GM23338 (cell line): ENCODE measurements around the gene LGI1. TPM values are rescaled to one million over a fixed set of nuclear protein-coding genes. Genes with fewer than 3 reads are reported as not detected.

Experiments used
- ATAC-seq: fragments of 200-7000 bp; cut with Tn5 transposase; 3 replicates; pipeline ENCODE4 v1.9.1; 2020
- DNase-seq: peaks from one replicate; pipeline ENCODE4 v3.0.0-alpha.2; 2015; ENCODE audit warnings: low spot score
- H2AFZ ChIP-seq: fragments of 200-600 bp; sonication (generic); 2 replicates; pipeline ENCODE4 v1.8.0; 2016; ENCODE audit warnings: antibody characterized with exemption, mild to moderate bottlenecking, moderate library complexity
- H3F3A ChIP-seq: fragments of 200-600 bp; sonication (generic); replicated peaks from 2 replicates; pipeline ENCODE4 v1.8.0; 2017; ENCODE audit warnings: antibody characterized with exemption, mixed run types, low read depth
- H3K27ac ChIP-seq: fragments of 200-600 bp; sonication (generic); 2 replicates; pipeline ENCODE4 v1.6.1; 2016; ENCODE audit warnings: low read depth
- H3K27me3 ChIP-seq: fragments of 200-600 bp; sonication (generic); 2 replicates; pipeline ENCODE4 v1.8.0; 2016; ENCODE audit warnings: mild to moderate bottlenecking, mixed run types, moderate library complexity; ENCODE audit not compliant: insufficient read depth
- H3K36me3 ChIP-seq: fragments of 200-600 bp; sonication (generic); 2 replicates; pipeline ENCODE4 v1.8.0; 2016; ENCODE audit warnings: mild to moderate bottlenecking; ENCODE audit not compliant: insufficient read depth
- H3K4me1 ChIP-seq: fragments of 200-600 bp; sonication (generic); 2 replicates; pipeline ENCODE4 v1.8.0; 2016; ENCODE audit warnings: mild to moderate bottlenecking, moderate library complexity; ENCODE audit not compliant: insufficient read depth
- H3K4me2 ChIP-seq: fragments of 200-600 bp; sonication (generic); 2 replicates; pipeline ENCODE4 v1.7.1; 2017; ENCODE audit warnings: mixed run types
- H3K4me3 ChIP-seq: fragments of 200-600 bp; sonication (generic); 2 replicates; pipeline ENCODE4 v1.6.1; 2016; ENCODE audit warnings: mixed run types
- H3K79me2 ChIP-seq: fragments of 200-600 bp; sonication (generic); replicated peaks from 2 replicates; pipeline ENCODE4 v1.8.0; 2017; ENCODE audit warnings: mild to moderate bottlenecking; ENCODE audit not compliant: insufficient read depth
- H3K9me2 ChIP-seq: fragments of 200-600 bp; sonication (generic); 2 replicates; pipeline ENCODE4 v1.8.0; 2017; ENCODE audit not compliant: insufficient read depth
- H4K20me1 ChIP-seq: fragments of 200-600 bp; sonication (generic); replicated peaks from 2 replicates; pipeline ENCODE4 v1.8.0; 2017; ENCODE audit warnings: mild to moderate bottlenecking; ENCODE audit not compliant: insufficient read depth
- H3K27ac Mint-ChIP-seq: 2 replicates; pipeline ENCODE4 v1.8.0; 2020; ENCODE audit warnings: inconsistent platforms, mild to moderate bottlenecking, moderate library complexity, mixed read lengths
- H3K27me3 Mint-ChIP-seq: 3 replicates; pipeline ENCODE4 v1.8.0; 2022; ENCODE audit warnings: low read depth, mild to moderate bottlenecking, moderate library complexity, mixed read lengths, inconsistent platforms; ENCODE audit not compliant: insufficient read depth, poor library complexity
- H3K36me3 Mint-ChIP-seq: 3 replicates; pipeline ENCODE4 v1.8.0; 2021; ENCODE audit warnings: low read depth, mild to moderate bottlenecking, inconsistent platforms, moderate library complexity, mixed read lengths
- H3K4me1 Mint-ChIP-seq: 3 replicates; pipeline ENCODE4 v1.8.0; 2020; ENCODE audit warnings: mild to moderate bottlenecking, inconsistent platforms, mixed read lengths
- H3K4me3 Mint-ChIP-seq: 3 replicates; pipeline ENCODE4 v1.8.0; 2021; ENCODE audit warnings: moderate library complexity, mild to moderate bottlenecking, inconsistent platforms, mixed read lengths
- H3K9me3 Mint-ChIP-seq: 3 replicates; pipeline ENCODE4 v1.8.0; 2020; ENCODE audit warnings: moderate library complexity, mild to moderate bottlenecking, inconsistent platforms, mixed read lengths
- CREB1 ChIP-seq: fragments of 250-450 bp; sonication (Bioruptor Pico); IDR thresholded peaks from 2 replicates; pipeline ENCODE4 v1.5.0; 2020; ENCODE audit warnings: low read depth, mild to moderate bottlenecking, moderate library complexity
- CTCF ChIP-seq, 2 experiments: fragments of 200-600 bp in 1 of 2; sonication (generic) in 1 of 2; conservative IDR thresholded peaks; 2 replicates each; pipeline versions ENCODE4 v1.5.1 to v1.6.1; 2016 to 2017; ENCODE audit warnings: antibody characterized with exemption in 2 of 2, low read depth in 2 of 2, mild to moderate bottlenecking in 2 of 2, moderate library complexity in 1 of 2
- ETS1 ChIP-seq: IDR thresholded peaks from 2 replicates; pipeline ENCODE4 v1.6.1; 2016; ENCODE audit warnings: antibody characterized with exemption
- EZH2 ChIP-seq: fragments of 200-600 bp; sonication (generic); IDR thresholded peaks from one replicate; pipeline ENCODE4 v1.8.0; 2017; ENCODE audit warnings: antibody characterized with exemption, mild to moderate bottlenecking, low read depth; ENCODE audit not compliant: unreplicated experiment
- EZH2phosphoT487 ChIP-seq: fragments of 200-600 bp; sonication (generic); IDR thresholded peaks from one replicate; pipeline ENCODE4 v1.8.1; 2018; ENCODE audit warnings: antibody characterized with exemption; ENCODE audit not compliant: unreplicated experiment
- JUNB ChIP-seq: IDR thresholded peaks from one replicate; pipeline ENCODE4 v1.6.1; 2016; ENCODE audit warnings: antibody characterized with exemption; ENCODE audit not compliant: unreplicated experiment
- NANOG ChIP-seq: IDR thresholded peaks from 2 replicates; pipeline ENCODE4 v1.6.1; 2016; ENCODE audit warnings: antibody characterized with exemption, borderline replicate concordance
- POLR2AphosphoS5 ChIP-seq: IDR thresholded peaks from 2 replicates; pipeline ENCODE4 v1.6.1; 2016; ENCODE audit warnings: antibody characterized with exemption, low read depth
- REST ChIP-seq: IDR thresholded peaks from one replicate; pipeline ENCODE4 v1.6.1; 2018; ENCODE audit warnings: antibody characterized with exemption; ENCODE audit not compliant: unreplicated experiment
- STAT1 ChIP-seq: IDR thresholded peaks from one replicate; pipeline ENCODE4 v1.6.1; 2016; ENCODE audit warnings: antibody characterized with exemption; ENCODE audit not compliant: unreplicated experiment
- ZNF114 ChIP-seq: fragments of 250-450 bp; sonication (Bioruptor Pico); IDR thresholded peaks from 2 replicates; pipeline ENCODE4 v1.5.0; 2020; ENCODE audit warnings: mild to moderate bottlenecking, moderate library complexity
- ZNF331 ChIP-seq: fragments of 250-450 bp; sonication (Bioruptor Pico); IDR thresholded peaks from 2 replicates; pipeline ENCODE4 v1.5.0; 2020; ENCODE audit warnings: low read depth, mild to moderate bottlenecking, moderate library complexity
- ZNF462 ChIP-seq: fragments of 250-450 bp; sonication (Bioruptor Pico); IDR thresholded peaks from 2 replicates; pipeline ENCODE4 v1.5.0; 2020; ENCODE audit warnings: mild to moderate bottlenecking, moderate library complexity
- polyA plus RNA-seq: library from polyadenylated mRNA; unstranded; fragments of >200 nt; fragmentation: Nextera tagmentation; extraction: Ambion mirVana; gene quantifications from 2 replicates; pipeline ENCODE4 v1.2.1, GENCODE V29; 2016
- total RNA-seq: library from RNA; depleted of rRNA; stranded (reverse); fragments of >200 nt; shearing (Covaris generic); gene quantifications from 2 replicates; pipeline ENCODE4 v1.2.3, GENCODE V29; 2014

The LGI1 gene
- total and polyA plus RNA-seq, 2 experiments from 2014 or later: 0.28 to 0.31 TPM

GRCh38 chr10:93799155-93799708 is 41.5 kb downstream of the LGI1 start:
- Mint-ChIP-seq H3K36me3 (no peaks in the 10 kb centered on the region), H3K27ac (no peak overlapping the region), H3K27me3 (no peaks in the 10 kb centered on the region), H3K4me1 (peaks cover 5% of the 10 kb centered on the region; the same call in 2 of the 3 replicates), H3K9me3 (no peaks in the 10 kb centered on the region), H3K4me3 (no peak overlapping the region)
- no peak overlapping the region for H3K4me2 ChIP-seq
- H3K4me3 ChIP-seq: no peak overlapping the region
- H3K9me2 ChIP-seq: peaks cover 6% of the 10 kb centered on the region
- no peaks in the 10 kb centered on the region for H3K27me3 ChIP-seq
- no peak for DNase-seq
- H3F3A ChIP-seq: no peaks in the 10 kb centered on the region
- H3K79me2 ChIP-seq: no peaks in the 10 kb centered on the region
- no peaks in the 10 kb centered on the region for H4K20me1 ChIP-seq
- ATAC-seq: no peak
- TF ChIP-seq NANOG: no peak
- TF ChIP-seq ZNF114 (CRISPR knock-in tag): no peak
- TF ChIP-seq REST: no peak
- no peak for TF ChIP-seq EZH2phosphoT487
- TF ChIP-seq ETS1: no peak
- TF ChIP-seq EZH2: no peak
- no peak for TF ChIP-seq POLR2AphosphoS5
- TF ChIP-seq ZNF331 (CRISPR knock-in tag): no peak
- no peak for TF ChIP-seq ZNF462 (CRISPR knock-in tag)
- no peak for TF ChIP-seq CREB1 (CRISPR knock-in tag)
- TF ChIP-seq CTCF (conservative IDR thresholded peaks at IDR 0.05; ENCODE audit: low read depth in 2 of 2): no peak
- TF ChIP-seq JUNB: no peak
- no peak for TF ChIP-seq STAT1
- no peaks in the 10 kb centered on the region for H3K36me3 ChIP-seq
- no peak overlapping the region for H3K27ac ChIP-seq
- no peaks in the 10 kb centered on the region for H3K4me1 ChIP-seq
- no peak overlapping the region for H2AFZ ChIP-seq
